Measurements from ENCODE around the gene SENP1.

DNA sequence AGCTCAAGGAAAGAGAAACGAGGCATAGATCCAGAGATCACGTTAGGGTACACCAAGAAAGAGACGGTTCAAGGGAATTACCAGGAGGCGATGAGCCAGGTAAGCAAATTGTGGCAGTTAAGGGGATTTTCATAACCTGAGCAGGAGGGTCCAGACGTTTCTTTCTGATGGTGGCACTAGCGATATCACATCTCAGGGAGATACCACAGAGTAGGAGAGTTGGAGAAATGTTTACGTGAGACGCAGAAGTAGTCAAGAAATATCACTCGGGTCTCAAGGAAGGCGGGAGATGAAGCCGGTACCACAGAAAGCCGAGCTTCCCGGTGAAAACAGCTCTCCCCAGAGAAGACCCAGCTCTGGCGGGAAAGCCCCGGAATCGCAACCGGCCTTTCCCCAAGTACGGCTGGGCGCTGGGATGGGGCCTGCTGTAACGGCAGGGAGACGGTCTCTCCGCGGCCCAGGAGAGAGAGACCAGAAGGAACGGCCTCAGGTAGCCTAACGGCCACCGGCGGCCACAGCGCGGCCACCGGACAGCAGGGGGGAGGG lies 485 bp downstream of the SENP1 start:
- TF ChIP-seq, protein P1, sequence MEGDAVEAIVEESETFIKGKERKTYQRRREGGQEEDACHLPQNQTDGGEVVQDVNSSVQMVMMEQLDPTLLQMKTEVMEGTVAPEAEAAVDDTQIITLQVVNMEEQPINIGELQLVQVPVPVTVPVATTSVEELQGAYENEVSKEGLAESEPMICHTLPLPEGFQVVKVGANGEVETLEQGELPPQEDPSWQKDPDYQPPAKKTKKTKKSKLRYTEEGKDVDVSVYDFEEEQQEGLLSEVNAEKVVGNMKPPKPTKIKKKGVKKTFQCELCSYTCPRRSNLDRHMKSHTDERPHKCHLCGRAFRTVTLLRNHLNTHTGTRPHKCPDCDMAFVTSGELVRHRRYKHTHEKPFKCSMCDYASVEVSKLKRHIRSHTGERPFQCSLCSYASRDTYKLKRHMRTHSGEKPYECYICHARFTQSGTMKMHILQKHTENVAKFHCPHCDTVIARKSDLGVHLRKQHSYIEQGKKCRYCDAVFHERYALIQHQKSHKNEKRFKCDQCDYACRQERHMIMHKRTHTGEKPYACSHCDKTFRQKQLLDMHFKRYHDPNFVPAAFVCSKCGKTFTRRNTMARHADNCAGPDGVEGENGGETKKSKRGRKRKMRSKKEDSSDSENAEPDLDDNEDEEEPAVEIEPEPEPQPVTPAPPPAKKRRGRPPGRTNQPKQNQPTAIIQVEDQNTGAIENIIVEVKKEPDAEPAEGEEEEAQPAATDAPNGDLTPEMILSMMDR (IDR thresholded peaks at IDR 0.05) = no peak
- no peak for TF ChIP-seq POLR2A (IDR thresholded peaks at IDR 0.05)

All from Peyer's patch (tissue), 4 donors.